T-helper 1 cell treated with Interleukin-12 subunit alpha and Interleukin-12 subunit beta and Interleukin-4 antibody, amounts not matched to agents 30 ng/mL and 1 ng/mL, for 36 hours (primary cell): ENCODE data around the gene ZCCHC24. TPM values are rescaled to one million over a fixed set of nuclear protein-coding genes. Genes with fewer than 3 reads are reported as not detected.

Experiments used
- intact Hi-C: fragments of 100-400 bp; cut with micrococcal nuclease; formaldehyde crosslinking; loops from one replicate; pipeline ENCODE4 v1.15.1; 2024
- total RNA-seq: library from RNA; stranded (reverse); gene quantifications from 2 replicates; pipeline ENCODE4 v1.2.3, GENCODE V29; 2022

Gene ZCCHC24
- total RNA-seq, 1 donor from 2014 or later = 0.74 TPM

GRCh38 chr10:79387466-79387973 lies 57.9 kb downstream of the ZCCHC24 start:
- intact Hi-C loops = no loop called here

GRCh38 chr10:79386637-79387465 lies 58.6 kb downstream of the ZCCHC24 start:
- intact Hi-C loops = no loop called here

GRCh38 chr10:79385804-79386531 lies 59.5 kb downstream of the ZCCHC24 start:
- intact Hi-C loops = no loop called here

GRCh38 chr10:79385392-79385795 lies 60.0 kb downstream of the ZCCHC24 start:
- intact Hi-C loops = no loop called here

GRCh38 chr10:79384773-79385391 lies 60.5 kb downstream of the ZCCHC24 start:
- intact Hi-C loops = no loop called here

GRCh38 chr10:79383974-79384606 lies 61.3 kb downstream of the ZCCHC24 start:
- intact Hi-C loops = no loop called here

GRCh38 chr10:79382491-79382941 lies 62.9 kb downstream of the ZCCHC24 start:
- intact Hi-C loops = no loop called here

- intact Hi-C loops = no loop called here
Observed at GRCh38 chr10:79381804-79382221, 63.6 kb downstream of the ZCCHC24 start.

- intact Hi-C loops = no loop called here
Observed at GRCh38 chr10:79380946-79381721, 64.3 kb downstream of the ZCCHC24 start.

- intact Hi-C loops = no loop called here
Observed at GRCh38 chr10:79380125-79380945, 65.1 kb downstream of the ZCCHC24 start.

- intact Hi-C loops = no loop called here
Observed at GRCh38 chr10:79379512-79380124, 65.8 kb downstream of the ZCCHC24 start.

- intact Hi-C loops = no loop called here
Observed at GRCh38 chr10:79378647-79379511, 66.5 kb downstream of the ZCCHC24 start.

GRCh38 chr10:79378383-79378646 lies 67.1 kb downstream of the ZCCHC24 start:
- intact Hi-C loops = no loop called here

GRCh38 chr10:79377557-79378382 lies 67.7 kb downstream of the ZCCHC24 start:
- intact Hi-C loops = no loop called here

GRCh38 chr10:79376751-79377556 lies 68.5 kb downstream of the ZCCHC24 start:
- intact Hi-C loops = no loop called here

- intact Hi-C loops = no loop called here
Observed at GRCh38 chr10:79376078-79376628, 69.3 kb downstream of the ZCCHC24 start.
